Spleen (tissue), 7 donors: Measurements from ENCODE around the gene ABCC2.

Source experiments
- CTCF ChIP-seq, 11 experiments: fragments of 200-600 bp in 7 of 11; fragments of 450-650 bp in 4 of 11; sonication (generic) in 4 of 11; IDR thresholded peaks in 8 of 11; conservative IDR thresholded peaks in 3 of 11; 1 replicate in 7 of 11; 2 replicates in 4 of 11; pipeline versions ENCODE4 v1.4.0 to v1.8.0; 2016 to 2021; ENCODE audit warnings: antibody characterized with exemption in 11 of 11, inconsistent platforms in 4 of 11, mild to moderate bottlenecking in 1 of 11
- POLR2A ChIP-seq, 3 donors: fragments of 450-650 bp; IDR thresholded peaks; one replicate each; pipeline ENCODE4 v1.5.1; 2017; ENCODE audit warnings: antibody characterized with exemption in 3 of 3, mild to moderate bottlenecking in 1 of 3
- POLR2AphosphoS5 ChIP-seq, 3 donors: sonication (generic); formaldehyde crosslinking; IDR thresholded peaks; one replicate each; pipeline ENCODE4 v1.5.1; 2017; ENCODE audit warnings: antibody characterized with exemption in 3 of 3
- donor health status: DM: no; HTN: no; CAD: no; lungs with moderate emphysema.
- donor health status: DM: no; HTN: no; CAD: no.
- donor health status: DM: no; HTN: no; CAD: no.

GRCh38 chr10:99754670-99755069, 27.8 kb upstream of the ABCC2 start:
- TF ChIP-seq POLR2A (IDR thresholded peaks at IDR 0.05) (no peak), CTCF (IDR thresholded peaks at IDR 0.05 in 8 of 11, conservative IDR thresholded peaks at IDR 0.05 in 3 of 11) (no peak), POLR2AphosphoS5 (IDR thresholded peaks at IDR 0.05) (no peak)
